K562 (cell line): ENCODE results near the gene DCPS. TPM values are rescaled to one million over a fixed set of nuclear protein-coding genes. Genes with fewer than 3 reads are reported as not detected.

Experiments used
- ATAC-seq: fragments of 200-7000 bp; cut with Tn5 transposase; 3 replicates; pipeline ENCODE4 v1.9.1; 2020; ENCODE audit warnings: moderate library complexity
- BruUV-seq: library from RNA; stranded (reverse); fragments of 400-500 nt; replicated peaks from 2 replicates; lab custom pipeline; 2021; lab: Mats Ljungman, UMichigan
- CTCF ChIA-PET: fragments of 300-600 bp; formaldehyde crosslinking; extraction: SDS; loops from one replicate; lab custom pipeline; 2021; ENCODE audit warnings: low intra/inter-chr PET ratio; lab: Yijun Ruan, JAX
- POLR2A ChIA-PET: fragments of 300-600, 350-650 bp; sonication (Branson Sonifier 250); formaldehyde crosslinking; extraction: SDS; loops from one replicate; lab custom pipeline; 2021; ENCODE audit warnings: antibody characterized with exemption, inconsistent platforms; lab: Yijun Ruan, JAX
- DNase-seq, 4 experiments: peaks; one replicate each; pipeline versions ENCODE4 v3.0.0 to v3.0.0-alpha.2; 2011 to 2018; ENCODE audit warnings: low spot score in 3 of 4, mixed read lengths in 3 of 4; ENCODE audit errors: extremely low read depth in 1 of 4
- FAIRE-seq: peaks from 2 replicates; lab custom pipeline; 2011; peaks lifted over from hg19 to GRCh38; lab: Jason Lieb, UNC
- H2AFZ ChIP-seq: 2 replicates; pipeline ENCODE4 v1.6.0; 2011; ENCODE audit warnings: low read depth, low read length, control low read depth, inconsistent platforms
- H3K27ac ChIP-seq: fragments of 200-600 bp; 3 replicates; pipeline ENCODE4 v1.8.0; 2011; ENCODE audit warnings: low read depth, mild to moderate bottlenecking, control low read depth, inconsistent platforms, low read length, moderate library complexity, mixed read lengths; ENCODE audit errors: extremely low read depth
- H3K27me3 ChIP-seq, 2 experiments: fragments of 300-600 bp in 1 of 2; 2 replicates in 1 of 2; 3 replicates in 1 of 2; pipeline versions ENCODE4 v1.6.0 to v1.8.0; 2011; ENCODE audit warnings: inconsistent platforms in 2 of 2, low read length in 2 of 2, mild to moderate bottlenecking in 1 of 2, mixed read lengths in 1 of 2, moderate library complexity in 1 of 2; ENCODE audit not compliant: control insufficient read depth in 2 of 2, insufficient read depth in 2 of 2
- H3K36me3 ChIP-seq: fragments of 300-600 bp; 3 replicates; pipeline ENCODE4 v1.8.0; 2011; ENCODE audit warnings: mild to moderate bottlenecking, low read length, inconsistent platforms; ENCODE audit not compliant: control insufficient read depth, insufficient read depth
- H3K4me1 ChIP-seq, 2 experiments: fragments of 200-600 bp in 1 of 2; replicated peaks in 1 of 2; 2 replicates in 1 of 2; 3 replicates in 1 of 2; pipeline versions ENCODE4 v1.5.1 to v1.8.0; 2011; ENCODE audit warnings: inconsistent platforms in 2 of 2, low read length in 2 of 2, mild to moderate bottlenecking in 1 of 2, mixed read lengths in 1 of 2, moderate library complexity in 1 of 2; ENCODE audit not compliant: control insufficient read depth in 2 of 2, insufficient read depth in 2 of 2
- H3K4me2 ChIP-seq: 2 replicates; pipeline ENCODE4 v1.6.1; 2011; ENCODE audit warnings: low read length, control low read depth, inconsistent platforms, mixed read lengths; ENCODE audit not compliant: insufficient read depth
- H3K4me3 ChIP-seq: fragments of 200-600 bp; sonication (generic), shearing (Covaris generic); 2 replicates; pipeline ENCODE4 v1.5.1; 2016; ENCODE audit warnings: control low read depth, inconsistent platforms
- H3K79me2 ChIP-seq: fragments of 200-600 bp; 3 replicates; pipeline ENCODE4 v1.8.0; 2011; ENCODE audit warnings: low read length, inconsistent platforms; ENCODE audit not compliant: control insufficient read depth, insufficient read depth
- H3K9ac ChIP-seq, 2 experiments: 2 replicates each; pipeline versions ENCODE4 v1.6.0 to v1.6.1; 2011; ENCODE audit warnings: low read depth in 2 of 2, low read length in 2 of 2, control low read depth in 1 of 2, inconsistent platforms in 1 of 2, mild to moderate bottlenecking in 1 of 2, mixed read lengths in 1 of 2; ENCODE audit not compliant: insufficient read depth in 1 of 2
- H3K9me1 ChIP-seq: one replicate; pipeline ENCODE4 v1.6.0; 2011; ENCODE audit warnings: inconsistent platforms, mild to moderate bottlenecking, low read length, moderate library complexity; ENCODE audit not compliant: control insufficient read depth, insufficient read depth
- H3K9me3 ChIP-seq: replicated peaks from 2 replicates; pipeline ENCODE4 v1.5.1; 2011; ENCODE audit warnings: low read depth, low read length, inconsistent platforms; ENCODE audit not compliant: control insufficient read depth, insufficient read depth
- H4K20me1 ChIP-seq: replicated peaks from 2 replicates; pipeline ENCODE4 v1.6.1; 2011; ENCODE audit warnings: low read length, inconsistent platforms, mixed read lengths; ENCODE audit not compliant: control insufficient read depth, insufficient read depth
- FIP1L1 ChIP-seq: fragments of 200-400 bp; formaldehyde crosslinking; IDR thresholded peaks from 2 replicates; pipeline ENCODE4 v1.6.1; 2018; ENCODE audit warnings: mild to moderate bottlenecking, low read depth, low read length; ENCODE audit not compliant: poor library complexity, severe bottlenecking
- HMG20B ChIP-seq: fragments of 250-450 bp; sonication (Bioruptor Pico); IDR thresholded peaks from 2 replicates; pipeline ENCODE4 v1.5.0; 2021; ENCODE audit warnings: mild to moderate bottlenecking
- MTA2 ChIP-seq: fragments of 450-650 bp; IDR thresholded peaks from 2 replicates; pipeline ENCODE4 v1.6.1; 2016; ENCODE audit warnings: low read depth
- MXI1 ChIP-seq: IDR thresholded peaks from 2 replicates; pipeline ENCODE4 v1.6.1; 2011; ENCODE audit warnings: low read depth, mild to moderate bottlenecking, improper control_type of control experiment, low read length
- NCOA2 ChIP-seq, 2 experiments: fragments of 450-650 bp; IDR thresholded peaks; 2 replicates each; pipeline ENCODE4 v1.6.1; 2018; ENCODE audit warnings: mild to moderate bottlenecking in 2 of 2, moderate library complexity in 1 of 2; ENCODE audit not compliant: partially characterized antibody in 2 of 2
- NCOA4 ChIP-seq: fragments of 450-650 bp; IDR thresholded peaks from 2 replicates; pipeline ENCODE4 v1.6.1; 2018; ENCODE audit warnings: mild to moderate bottlenecking; ENCODE audit not compliant: partially characterized antibody
- NFRKB ChIP-seq: fragments of 450-650 bp; IDR thresholded peaks from 2 replicates; pipeline ENCODE4 v1.6.1; 2016; ENCODE audit warnings: low read depth
- NRF1 ChIP-seq, 2 experiments: fragments of 450-650 bp; IDR thresholded peaks in 1 of 2; conservative IDR thresholded peaks in 1 of 2; 2 replicates each; pipeline ENCODE4 v1.6.1; 2014; ENCODE audit warnings: mild to moderate bottlenecking in 2 of 2
- PHF8 ChIP-seq: fragments of 200-600 bp; sonication (generic); IDR thresholded peaks from 2 replicates; pipeline ENCODE4 v1.6.1; 2012; ENCODE audit warnings: mixed run types, mild to moderate bottlenecking, inconsistent platforms, low read length, moderate library complexity, borderline replicate concordance
- POLR3G ChIP-seq: IDR thresholded peaks from 2 replicates; pipeline ENCODE4 v1.6.1; 2011; ENCODE audit not compliant: insufficient read length, insufficient replicate concordance; ENCODE audit errors: extremely low read depth
- RBM34 ChIP-seq: fragments of 200-400 bp; formaldehyde crosslinking; IDR thresholded peaks from 2 replicates; pipeline ENCODE4 v1.6.1; 2018; ENCODE audit warnings: low read length, borderline replicate concordance; ENCODE audit not compliant: insufficient read depth
- SMAD4 ChIP-seq: fragments of 250-450 bp; sonication (Bioruptor Pico); conservative IDR thresholded peaks from 2 replicates; pipeline ENCODE4 v1.8.0; 2021; ENCODE audit warnings: inconsistent platforms, mild to moderate bottlenecking, moderate library complexity
- TCF7 ChIP-seq: sonication (generic); IDR thresholded peaks from 2 replicates; pipeline ENCODE4 v1.6.1; 2016; ENCODE audit warnings: antibody characterized with exemption, borderline replicate concordance
- ZEB2 ChIP-seq: fragments of 450-650 bp; IDR thresholded peaks from 2 replicates; pipeline ENCODE4 v1.6.1; 2016
- ZNF431 ChIP-seq: sonication (generic); formaldehyde crosslinking; IDR thresholded peaks from 2 replicates; pipeline ENCODE4 v1.8.0; 2022; ENCODE audit warnings: mild to moderate bottlenecking, missing genetic modification reagents
- ZNF695 ChIP-seq: fragments of 450-650 bp; formaldehyde crosslinking; IDR thresholded peaks from 2 replicates; pipeline ENCODE4 v1.4.0; 2020; ENCODE audit warnings: mild to moderate bottlenecking, moderate library complexity
- WGBS: fragments of 100-300 bp; shearing (Covaris generic); methylation state at CpG from one replicate; pipeline ENCODE4 v1.1.6; 2016; ENCODE audit warnings: low coverage, mixed read lengths; ENCODE audit not compliant: insufficient coverage; ENCODE audit errors: missing lambda C conversion rate; 5-methylcytosine and 5-hydroxymethylcytosine counted together
- in situ Hi-C: fragments of 300-500 bp; cut with MboI; formaldehyde crosslinking; loops from 4 replicates; pipeline ENCODE4 v1.15.0; 2018; ENCODE audit warnings: inconsistent platforms, mixed read lengths
- intact Hi-C: fragments of 100-400 bp; cut with micrococcal nuclease; formaldehyde crosslinking; loops from 2 replicates; pipeline ENCODE4 v1.14.2; 2022
- polyA plus RNA-seq, 8 experiments: library from polyadenylated mRNA; depleted of rRNA in 4 of 8; stranded (reverse) in 5 of 8; unstranded in 3 of 8; fragments of >200 nt; fragmentation: Nextera tagmentation in 2 of 8; fragmentation: Illumina TruSeq in 1 of 8; extraction: Ambion mirVana in 2 of 8; extraction: Trizol in 1 of 8; gene quantifications; 2 replicates each; pipeline versions ENCODE4 v1.2.1 to v1.2.3, GENCODE V29; 2011 to 2014; ENCODE audit warnings: inconsistent platforms in 1 of 8, missing spikeins in 1 of 8
- total RNA-seq, 7 experiments: library from RNA; depleted of rRNA in 6 of 7; stranded (reverse); fragments of >200 nt in 6 of 7; fragmentation: Illumina TruSeq in 2 of 7; extraction: Trizol in 2 of 7; gene quantifications; 2 replicates each; pipeline versions ENCODE4 v1.2.1 to v1.2.3, GENCODE V29; 2011 to 2021; ENCODE audit warnings: low replicate concordance in 1 of 7
- TF ChIP-seq, protein P1 (sequence below): fragments of 250-450 bp; sonication (Bioruptor Pico); IDR thresholded peaks from 2 replicates; pipeline ENCODE4 v1.5.0; 2021
- TF ChIP-seq, protein P2 (sequence below): sonication (generic); formaldehyde crosslinking; IDR thresholded peaks from 2 replicates; pipeline ENCODE4 v1.8.1; 2023; ENCODE audit warnings: mild to moderate bottlenecking, missing genetic modification reagents

Gene DCPS
- total and polyA plus RNA-seq, 9 of the 15 experiments (the other 6 are each of a cell fraction or from before 2014, with no cell fraction given): 8.7 to 38.1 (median 17.9) TPM

DNA sequence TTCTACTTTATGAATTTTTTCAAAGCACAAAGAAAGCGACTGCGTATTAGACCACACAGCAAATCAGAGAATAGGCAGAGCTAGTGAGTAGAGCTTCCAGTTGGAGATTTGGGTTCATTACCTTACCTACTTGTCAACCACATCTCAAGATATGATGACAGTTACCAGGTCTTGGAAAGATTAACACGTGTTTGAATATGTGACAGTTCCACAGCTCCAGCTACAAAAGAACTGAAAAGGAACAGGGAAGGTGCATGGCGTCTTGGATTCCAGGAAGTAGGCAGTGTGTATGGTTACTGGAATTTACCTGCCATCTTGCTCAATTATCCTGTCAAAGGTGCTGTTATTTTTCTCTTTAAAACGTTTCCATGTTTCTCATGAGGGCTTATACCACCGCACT is 15.6 kb upstream of the DCPS start:
- H3K27ac ChIP-seq: no peak overlapping the region
- H3K9ac ChIP-seq: no peak overlapping the region
- 45% methylated on average over 6 of the region's 6 CpGs for WGBS
- no peaks in the 10 kb centered on the region for H3K79me2 ChIP-seq
- H3K4me3 ChIP-seq: no peak overlapping the region
- TF ChIP-seq RBM34 (no peak), TCF7 (no peak), POLR3G (no peak), ZNF431 (CRISPR knock-in tag) (no peak), NCOA2 (IDR thresholded peaks at IDR 0.05; ENCODE audit: partially characterized antibody in 2 of 2) (no peak), ZEB2 (no peak), FIP1L1 (no peak), PHF8 (no peak), MXI1 (no peak), NRF1 (conservative IDR thresholded peaks at IDR 0.05 in 1 of 2, IDR thresholded peaks at IDR 0.05 in 1 of 2) (no peak), NCOA4 (no peak), HMG20B (CRISPR knock-in tag) (no peak), MTA2 (no peak), SMAD4 (no peak), ZNF695 (no peak), NFRKB (no peak)
- TF ChIP-seq, protein P1, sequence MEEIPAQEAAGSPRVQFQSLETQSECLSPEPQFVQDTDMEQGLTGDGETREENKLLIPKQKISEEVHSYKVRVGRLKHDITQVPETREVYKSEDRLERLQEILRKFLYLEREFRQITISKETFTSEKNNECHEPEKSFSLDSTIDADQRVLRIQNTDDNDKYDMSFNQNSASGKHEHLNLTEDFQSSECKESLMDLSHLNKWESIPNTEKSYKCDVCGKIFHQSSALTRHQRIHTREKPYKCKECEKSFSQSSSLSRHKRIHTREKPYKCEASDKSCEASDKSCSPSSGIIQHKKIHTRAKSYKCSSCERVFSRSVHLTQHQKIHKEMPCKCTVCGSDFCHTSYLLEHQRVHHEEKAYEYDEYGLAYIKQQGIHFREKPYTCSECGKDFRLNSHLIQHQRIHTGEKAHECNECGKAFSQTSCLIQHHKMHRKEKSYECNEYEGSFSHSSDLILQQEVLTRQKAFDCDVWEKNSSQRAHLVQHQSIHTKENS (CRISPR knock-in tag): no peak
- TF ChIP-seq, protein P2, sequence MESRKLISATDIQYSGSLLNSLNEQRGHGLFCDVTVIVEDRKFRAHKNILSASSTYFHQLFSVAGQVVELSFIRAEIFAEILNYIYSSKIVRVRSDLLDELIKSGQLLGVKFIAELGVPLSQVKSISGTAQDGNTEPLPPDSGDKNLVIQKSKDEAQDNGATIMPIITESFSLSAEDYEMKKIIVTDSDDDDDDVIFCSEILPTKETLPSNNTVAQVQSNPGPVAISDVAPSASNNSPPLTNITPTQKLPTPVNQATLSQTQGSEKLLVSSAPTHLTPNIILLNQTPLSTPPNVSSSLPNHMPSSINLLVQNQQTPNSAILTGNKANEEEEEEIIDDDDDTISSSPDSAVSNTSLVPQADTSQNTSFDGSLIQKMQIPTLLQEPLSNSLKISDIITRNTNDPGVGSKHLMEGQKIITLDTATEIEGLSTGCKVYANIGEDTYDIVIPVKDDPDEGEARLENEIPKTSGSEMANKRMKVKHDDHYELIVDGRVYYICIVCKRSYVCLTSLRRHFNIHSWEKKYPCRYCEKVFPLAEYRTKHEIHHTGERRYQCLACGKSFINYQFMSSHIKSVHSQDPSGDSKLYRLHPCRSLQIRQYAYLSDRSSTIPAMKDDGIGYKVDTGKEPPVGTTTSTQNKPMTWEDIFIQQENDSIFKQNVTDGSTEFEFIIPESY (CRISPR knock-in tag): no peak
- TF ChIP-seq, all 486 proteins: peak for 0
- H3K9me1 ChIP-seq: no peaks in the 10 kb centered on the region
- FAIRE-seq (no peak), DNase-seq (no peak), ATAC-seq (no peak)
- ChIA-PET CTCF (no interaction called here), POLR2A (interaction anchor here (1.0 to 1.1 kb wide), 2 partner anchors 12 to 19 kb away, joined by 3 read pairs; partner anchors contain the start of genes FOXRED1 and SRPRA)
- no peak overlapping the region for H3K4me2 ChIP-seq
- no peaks in the 10 kb centered on the region for H3K27me3 ChIP-seq
- in situ Hi-C loops (no loop called here), intact Hi-C loops (no loop called here)
- H4K20me1 ChIP-seq: no peaks in the 10 kb centered on the region
- no TSS peak for BruUV-seq
- no peak overlapping the region for H2AFZ ChIP-seq
- H3K4me1 ChIP-seq: peaks cover 11 to 14% of the 10 kb centered on the region in 2 experiments; a peak in 4 of 5 replicates
- H3K9me3 ChIP-seq: no peaks in the 10 kb centered on the region; the same call in 1 of the 2 replicates
- peaks cover 12% of the 10 kb centered on the region; the same call in 1 of the 3 replicates for H3K36me3 ChIP-seq
